Measurements from ENCODE around the gene NYAP1.
"Not testable (repeated sequence)": the region's sequence is repeated elsewhere in the genome, so short reads cannot be mapped to it uniquely, and the experiment has no call there.

NYAP1 gene

DNA sequence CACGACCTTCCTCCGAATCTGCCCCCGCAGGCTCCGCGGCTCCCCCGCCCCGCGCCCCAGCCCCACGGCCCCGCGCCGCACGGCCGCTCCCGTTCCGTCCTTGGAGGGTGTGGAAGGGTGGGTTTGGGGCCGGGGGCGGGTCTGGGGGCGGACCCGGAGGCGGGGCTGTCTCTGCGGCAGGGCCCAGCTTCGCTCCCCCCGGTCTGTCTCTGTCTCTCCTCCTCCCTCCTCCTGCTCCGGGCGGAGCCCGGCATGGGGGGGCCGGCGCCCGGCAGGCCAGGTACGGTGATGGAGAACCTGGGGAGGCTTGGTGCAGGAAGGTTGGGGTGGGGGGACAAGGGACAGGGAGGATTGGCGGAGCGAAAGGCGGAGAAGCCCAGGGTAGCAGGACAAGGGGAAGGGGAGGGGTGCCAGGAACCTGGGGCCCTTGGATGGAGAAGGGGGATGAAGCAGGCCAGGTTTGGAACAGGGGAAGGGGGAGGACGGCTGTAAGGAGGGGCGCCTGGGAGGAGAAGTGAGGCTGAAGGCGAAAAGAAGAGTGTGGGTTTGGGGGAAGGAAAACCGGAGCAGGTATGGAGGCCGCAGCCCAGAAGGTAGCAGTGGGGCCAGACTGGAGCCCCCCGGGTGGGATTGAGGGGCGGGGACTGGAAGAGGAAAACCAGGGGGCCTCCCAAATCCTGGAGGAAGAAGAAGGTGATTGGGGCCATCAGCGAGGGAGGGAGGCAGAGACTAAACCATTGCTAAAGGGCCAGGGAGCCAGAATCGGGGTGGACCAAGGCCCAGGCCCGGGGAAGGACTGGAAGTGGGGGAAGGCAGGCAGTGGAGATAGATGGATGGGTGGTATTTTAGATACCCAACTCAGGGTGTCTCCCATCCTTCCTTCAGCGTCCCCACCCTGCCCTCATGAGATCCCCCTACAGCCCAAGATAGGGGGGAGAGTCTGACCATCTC lies at the start of gene NYAP1:
Gene NYAP1 (plus strand): TSS at position 206 of the 951 bp plus-strand sequence. CDS start 1,385 bp downstream, outside the sequence.
- no peak for DNase-seq (ENCODE audit: low read depth)

DNA sequence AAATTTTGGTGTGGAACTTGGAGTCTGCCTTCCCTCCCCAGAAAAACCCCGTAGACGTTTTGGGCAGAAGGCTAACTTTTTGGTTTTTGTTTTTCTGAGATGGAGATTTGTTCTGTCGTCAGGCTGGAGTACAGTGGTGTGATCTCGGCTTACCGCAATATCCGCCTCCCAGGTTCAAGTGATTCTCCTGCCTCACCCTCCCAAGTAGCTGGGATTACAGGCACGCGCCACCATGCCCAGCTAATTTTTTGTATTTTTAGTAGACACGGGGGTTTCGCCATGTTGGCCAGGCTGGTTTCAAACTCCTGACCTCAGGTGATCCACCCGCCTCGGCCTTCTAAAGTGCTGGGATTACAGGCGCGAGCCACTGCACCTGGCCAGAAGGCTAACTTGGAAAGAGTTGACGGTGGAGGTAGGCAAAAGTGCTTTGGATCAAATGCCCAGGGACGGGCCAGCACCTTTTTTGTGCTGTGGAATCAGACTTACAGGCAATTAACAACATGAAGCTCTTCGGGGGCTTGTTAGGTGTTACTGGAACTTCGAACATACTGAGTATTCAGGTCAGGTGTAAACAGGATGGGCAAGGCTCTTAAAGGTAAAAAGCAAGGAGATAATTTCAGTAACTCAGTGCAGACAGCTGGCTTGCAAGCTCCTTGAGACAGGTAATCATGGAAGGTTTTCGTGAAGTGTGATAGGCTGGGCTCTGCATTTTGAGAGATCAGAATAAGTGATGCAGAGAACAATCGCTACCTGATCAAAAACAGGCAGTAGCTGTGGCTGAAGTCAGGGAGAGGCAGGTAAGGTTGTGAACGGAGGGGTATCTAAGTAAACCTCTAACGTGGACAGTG lies 49.2 kb upstream of the NYAP1 start:
- no peak for DNase-seq (ENCODE audit: low read depth)

DNA sequence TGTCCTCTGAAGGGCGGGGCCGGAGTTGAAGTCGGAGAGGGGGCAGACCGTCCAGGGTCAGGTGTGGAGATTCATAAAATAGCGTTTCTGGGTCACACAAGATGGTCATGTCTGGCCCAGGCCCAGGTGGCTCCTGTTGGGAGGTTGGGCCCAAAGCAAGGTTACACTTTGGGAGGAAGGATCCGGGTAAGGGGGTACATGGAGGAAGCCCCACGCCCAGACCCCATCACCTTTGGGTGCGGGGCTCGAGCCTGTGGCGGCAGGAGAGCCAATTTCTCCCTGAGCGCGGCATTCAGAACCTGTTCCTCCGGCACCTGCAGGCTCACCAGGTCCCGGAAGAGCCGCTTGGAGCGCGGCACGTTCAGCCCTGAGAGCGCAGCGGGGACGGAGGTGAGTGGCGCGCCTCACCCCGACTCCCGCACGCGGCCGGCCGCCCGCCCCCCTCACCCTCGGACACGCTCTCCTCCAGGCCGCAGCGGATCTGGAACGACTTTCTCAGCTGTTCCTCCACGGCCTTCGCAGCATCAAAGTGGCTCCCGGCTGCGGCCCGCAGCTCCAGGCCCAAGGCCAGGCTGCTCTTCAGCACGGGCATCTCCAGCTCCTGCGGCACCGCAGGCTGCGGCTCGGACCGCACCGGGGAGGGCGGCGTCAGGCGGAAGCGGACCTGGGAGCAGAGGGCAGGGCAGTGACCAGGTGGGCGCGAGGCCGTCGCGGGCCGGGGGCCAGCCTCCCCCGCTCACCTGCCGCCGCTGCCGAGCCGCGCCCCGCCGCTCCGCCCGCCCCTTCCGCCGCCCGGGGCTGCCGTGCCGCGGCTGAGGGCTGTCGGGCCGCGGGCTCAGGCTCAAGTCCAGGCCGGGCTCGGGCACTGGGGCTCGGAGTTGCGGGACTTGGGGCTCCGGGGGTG lies 48.1 kb upstream of the NYAP1 start:
- DNase-seq (ENCODE audit: low read depth), result no peak

DNA sequence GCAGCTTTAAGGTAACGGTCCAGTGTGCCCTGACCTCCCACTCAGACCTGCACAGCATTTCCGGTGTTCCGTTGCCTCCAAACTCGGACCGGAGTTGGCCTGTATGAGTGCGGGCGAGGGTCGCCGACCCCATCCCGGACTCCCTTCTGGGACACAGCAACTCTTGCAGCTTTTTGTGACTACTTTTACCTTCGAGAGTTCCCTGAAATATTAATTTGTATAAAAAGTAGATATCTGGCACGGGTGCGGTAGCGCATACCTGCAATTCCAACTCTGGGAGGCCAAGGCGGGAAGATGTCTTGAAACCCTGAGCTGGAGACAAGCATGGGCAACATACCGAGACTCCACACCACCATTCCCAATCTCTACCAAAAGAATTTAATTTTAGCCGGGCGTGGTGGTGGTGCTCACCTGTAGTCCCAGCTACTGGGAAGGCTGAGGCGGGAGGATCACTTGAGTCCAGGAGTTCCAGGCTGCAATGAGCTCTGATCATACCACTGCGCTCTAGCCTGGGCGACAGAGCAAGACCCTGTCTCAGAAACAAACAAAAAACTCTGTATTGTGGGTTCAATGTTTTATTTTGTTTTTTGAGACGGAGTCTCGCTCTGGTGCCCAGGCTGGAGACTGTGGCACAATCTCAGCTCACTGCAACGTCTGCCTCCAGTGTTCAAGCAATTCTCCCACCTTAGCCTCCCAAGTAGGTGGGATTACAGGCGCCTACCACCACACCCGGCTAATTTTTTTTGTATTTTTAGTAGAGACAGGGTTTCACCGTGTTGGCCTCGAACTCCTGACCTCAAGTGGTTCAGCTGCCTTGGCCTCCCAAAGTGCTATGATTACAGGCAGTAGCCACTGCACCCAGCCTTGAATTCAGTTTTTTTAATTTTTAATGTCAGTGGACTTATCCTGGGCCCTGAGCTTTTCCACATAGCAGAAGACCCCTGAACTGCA lies 46.3 kb upstream of the NYAP1 start:
- no peak for DNase-seq (ENCODE audit: low read depth)

DNA sequence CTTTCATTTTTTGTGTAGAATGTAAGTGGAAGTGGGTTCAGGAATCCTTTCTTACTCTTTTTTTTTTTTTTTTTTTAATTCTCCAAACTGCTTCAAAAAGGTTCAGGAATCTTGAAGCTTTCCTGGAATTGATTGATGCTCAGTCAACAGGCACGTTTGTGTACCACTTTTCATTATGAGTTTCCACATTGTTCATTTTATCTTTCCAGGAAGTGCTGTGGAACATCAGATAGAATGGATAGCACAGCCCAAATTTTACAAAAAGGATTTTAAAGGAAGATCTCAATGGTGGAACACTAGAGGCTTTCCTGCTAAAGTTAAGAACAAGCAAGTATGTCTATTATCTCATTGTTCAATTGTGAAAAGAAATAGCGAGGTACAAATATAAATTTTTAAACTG lies 45.6 kb upstream of the NYAP1 start:
- no peak for DNase-seq (ENCODE audit: low read depth)

DNA sequence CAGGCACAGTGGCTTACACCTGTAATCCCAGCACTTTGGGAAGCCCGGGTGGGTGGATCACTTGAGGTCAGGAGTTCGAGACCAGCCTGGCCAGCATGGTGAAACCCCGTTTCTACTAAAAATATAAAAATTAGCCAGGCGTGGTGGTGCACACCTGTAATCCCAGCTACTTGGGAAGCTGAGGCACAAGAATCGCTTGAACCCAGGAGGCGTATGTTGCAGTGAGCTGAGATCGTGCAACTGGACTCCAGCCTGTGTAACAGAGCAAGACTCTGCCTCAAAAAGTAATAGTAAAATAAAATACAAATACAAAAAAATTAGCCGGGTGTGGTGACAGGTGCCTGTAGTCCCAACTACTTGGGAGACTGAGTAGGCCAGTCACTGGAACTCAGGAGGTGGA lies 45.0 kb upstream of the NYAP1 start:
- not testable (repeated sequence) for DNase-seq (ENCODE audit: low read depth)

DNA sequence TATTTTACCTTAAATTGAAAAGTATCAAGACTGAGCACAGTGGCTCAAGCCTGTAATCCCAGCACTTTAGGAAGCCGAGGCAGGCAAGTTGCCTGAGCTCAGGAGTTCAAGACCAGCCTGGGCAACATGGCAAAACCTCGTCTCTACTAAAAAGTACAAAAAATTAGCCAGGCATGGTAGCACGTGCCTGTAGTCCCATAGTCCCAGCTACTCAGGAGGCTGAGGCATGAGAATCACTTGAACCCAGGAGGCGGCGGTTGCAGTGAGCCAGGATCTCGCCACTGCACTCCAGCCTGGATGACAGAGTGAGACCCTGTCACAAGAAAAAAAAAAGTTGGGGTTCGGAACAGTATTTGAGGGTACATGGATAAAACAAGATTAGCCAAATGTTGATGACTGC lies 44.5 kb upstream of the NYAP1 start:
- not testable (repeated sequence) for DNase-seq (ENCODE audit: low read depth)

DNA sequence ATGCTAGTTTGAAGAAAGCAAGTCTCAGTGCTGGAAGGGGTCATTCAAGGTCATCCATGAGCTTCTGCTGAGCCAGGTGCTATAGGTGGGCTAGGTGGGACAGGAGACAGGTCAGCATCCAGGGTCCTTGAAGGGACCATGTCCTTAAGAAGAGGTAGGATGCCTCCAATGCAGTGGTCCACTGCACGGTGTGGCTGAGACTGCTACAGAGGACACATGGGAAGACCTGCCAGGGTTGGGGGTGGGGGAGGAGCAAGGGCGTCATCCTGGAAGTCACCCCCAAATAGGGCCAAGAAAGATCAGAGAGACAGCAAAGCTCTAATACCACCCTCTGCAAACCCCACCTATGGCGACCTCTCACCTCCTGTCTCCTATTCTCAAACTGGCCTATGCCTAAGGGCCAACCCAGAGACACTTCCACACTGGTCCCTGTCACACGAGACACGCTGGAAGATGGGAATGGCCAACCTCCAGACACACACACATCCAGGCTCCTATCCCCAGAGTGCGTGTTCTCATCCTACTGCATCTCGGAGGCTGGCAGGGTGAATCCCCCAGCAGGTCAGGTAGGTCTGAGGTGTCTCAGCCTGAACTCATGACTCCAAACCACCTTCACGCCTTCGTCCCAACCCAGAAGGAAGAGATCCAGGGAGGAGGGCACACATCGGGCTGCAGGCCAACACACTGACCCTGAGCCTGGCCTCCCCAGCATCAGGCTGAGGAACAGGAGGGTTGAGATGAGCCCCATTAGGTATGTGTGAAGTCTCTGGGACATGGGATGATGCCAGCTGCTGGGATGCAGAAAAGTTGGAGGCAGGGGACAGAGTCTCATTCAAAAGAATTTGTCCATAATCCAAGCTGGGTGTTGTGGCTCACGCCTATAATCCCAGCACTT lies 41.8 kb upstream of the NYAP1 start:
- DNase-seq (ENCODE audit: low read depth), result no peak

DNA sequence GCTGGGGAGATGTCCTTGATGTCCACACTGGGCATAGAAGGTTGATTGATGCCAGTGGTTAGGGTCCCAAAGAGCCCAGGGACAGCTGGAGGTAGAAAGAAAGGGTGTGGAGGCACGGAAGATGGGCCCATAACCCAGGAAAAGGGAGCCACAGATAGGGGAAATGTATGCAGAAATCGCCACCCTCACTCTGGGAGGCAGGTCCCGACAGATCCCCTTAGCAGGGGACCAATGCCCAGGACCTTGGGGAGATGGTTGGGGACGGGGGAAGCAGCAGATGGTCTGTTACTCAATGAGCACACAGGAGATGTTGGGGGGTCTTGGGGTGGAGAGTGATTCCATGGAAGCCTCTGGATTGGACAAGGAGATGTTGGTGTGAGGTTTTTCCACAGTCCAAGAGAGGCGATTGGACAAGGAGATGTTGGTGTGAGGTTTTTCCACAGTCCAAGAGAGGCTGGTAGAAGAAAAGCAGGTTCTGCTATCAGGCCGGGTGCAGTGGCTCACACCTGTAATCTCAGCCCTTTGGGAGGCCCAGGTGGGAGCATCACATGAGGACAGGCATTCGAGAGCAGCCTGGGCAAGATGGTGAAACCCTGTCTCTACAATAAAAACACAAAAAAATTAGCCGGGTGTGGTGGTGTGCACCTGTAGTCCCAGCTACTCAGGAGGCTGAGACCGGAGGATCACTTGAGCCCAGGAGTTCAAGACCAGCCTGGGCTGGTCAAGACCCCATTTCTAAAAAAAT lies 40.5 kb upstream of the NYAP1 start:
- DNase-seq (ENCODE audit: low read depth), result no peak

DNA sequence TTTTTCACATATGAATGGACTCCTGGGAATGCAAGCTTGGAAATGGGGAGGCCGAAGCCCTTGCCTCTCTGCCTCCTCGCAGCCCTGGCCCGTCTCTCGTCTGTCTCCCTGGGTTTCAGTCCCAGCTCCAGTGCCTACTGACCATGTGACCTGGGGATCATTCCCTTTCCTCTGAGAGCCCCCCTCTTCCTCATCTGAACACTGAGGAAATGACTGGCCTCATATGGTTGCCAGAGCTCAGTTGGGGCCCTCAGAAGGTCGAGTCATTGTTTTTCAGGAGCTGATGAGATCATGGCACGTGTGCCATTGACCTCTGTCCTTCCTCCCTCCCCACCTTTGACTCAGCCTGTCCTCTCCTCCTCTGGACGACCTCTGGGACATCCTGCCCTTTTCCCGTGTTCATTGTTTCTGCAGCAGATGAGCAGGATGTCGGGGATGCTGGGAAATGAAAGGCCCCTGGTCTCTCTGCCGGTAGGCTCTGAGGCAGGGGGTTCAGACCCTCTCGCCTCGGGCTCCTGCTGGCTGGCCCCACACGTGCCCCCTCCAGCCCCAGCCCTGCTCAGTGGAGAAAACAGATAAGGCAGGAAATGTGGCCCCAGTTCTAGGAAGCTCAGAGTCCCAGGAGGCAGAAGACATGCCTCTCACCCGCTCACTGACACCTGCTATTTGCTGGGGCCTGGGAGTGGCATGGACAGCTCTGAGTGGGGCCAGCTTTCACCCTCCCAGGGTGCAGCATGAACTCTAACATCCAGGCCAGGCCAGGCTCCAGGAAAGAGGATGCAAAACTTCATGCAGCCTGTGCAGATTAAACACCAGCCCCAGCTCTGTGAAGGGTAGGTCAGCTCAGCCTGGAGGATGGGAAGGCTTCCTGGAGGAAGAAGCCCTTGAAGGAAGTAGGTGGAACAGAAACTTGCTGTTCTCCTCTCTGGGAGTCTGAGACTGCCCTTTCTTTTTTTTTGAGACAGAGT lies 39.1 kb upstream of the NYAP1 start:
- DNase-seq (ENCODE audit: low read depth), result peak; percentile 79

DNA sequence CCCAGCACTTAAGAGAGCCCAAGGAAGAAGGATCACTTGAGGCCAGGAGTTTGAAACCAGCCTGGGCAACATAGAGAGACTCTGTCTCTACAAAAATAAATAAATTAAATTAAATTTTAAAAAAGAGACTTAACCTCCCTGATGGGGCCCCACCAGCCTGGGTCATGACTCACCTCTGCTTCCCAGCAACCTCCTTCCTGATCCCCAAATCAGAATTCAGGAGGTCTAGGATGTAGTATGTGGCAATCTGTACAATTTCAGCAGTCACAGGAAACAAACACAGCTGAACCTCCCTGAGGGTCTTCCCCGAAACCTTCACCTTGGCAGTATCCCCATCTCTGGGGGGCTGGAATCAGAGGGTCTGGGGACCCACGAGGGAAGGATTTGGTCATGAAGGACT lies 37.7 kb upstream of the NYAP1 start:
- no peak for DNase-seq (ENCODE audit: low read depth)

DNA sequence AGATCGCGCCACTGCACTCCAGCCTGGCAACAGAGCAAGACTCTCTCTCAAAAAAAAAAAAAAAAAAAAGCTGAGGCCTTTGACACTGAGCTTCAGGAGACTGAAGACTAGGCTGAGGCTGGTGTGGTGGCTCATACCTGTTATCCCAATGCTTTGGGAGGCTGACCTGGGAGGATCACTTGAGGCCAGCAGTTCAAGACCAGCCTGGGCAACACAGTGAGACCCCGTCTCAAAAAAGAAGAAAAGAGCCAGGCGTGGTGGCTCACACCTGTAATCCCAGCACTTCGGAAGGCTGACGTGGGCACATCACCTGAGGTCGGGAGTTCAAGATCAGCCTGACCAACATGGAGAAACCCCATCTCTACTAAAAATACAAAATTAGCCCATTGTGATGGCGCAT lies 36.4 kb upstream of the NYAP1 start:
- not testable (repeated sequence) for DNase-seq (ENCODE audit: low read depth)

DNA sequence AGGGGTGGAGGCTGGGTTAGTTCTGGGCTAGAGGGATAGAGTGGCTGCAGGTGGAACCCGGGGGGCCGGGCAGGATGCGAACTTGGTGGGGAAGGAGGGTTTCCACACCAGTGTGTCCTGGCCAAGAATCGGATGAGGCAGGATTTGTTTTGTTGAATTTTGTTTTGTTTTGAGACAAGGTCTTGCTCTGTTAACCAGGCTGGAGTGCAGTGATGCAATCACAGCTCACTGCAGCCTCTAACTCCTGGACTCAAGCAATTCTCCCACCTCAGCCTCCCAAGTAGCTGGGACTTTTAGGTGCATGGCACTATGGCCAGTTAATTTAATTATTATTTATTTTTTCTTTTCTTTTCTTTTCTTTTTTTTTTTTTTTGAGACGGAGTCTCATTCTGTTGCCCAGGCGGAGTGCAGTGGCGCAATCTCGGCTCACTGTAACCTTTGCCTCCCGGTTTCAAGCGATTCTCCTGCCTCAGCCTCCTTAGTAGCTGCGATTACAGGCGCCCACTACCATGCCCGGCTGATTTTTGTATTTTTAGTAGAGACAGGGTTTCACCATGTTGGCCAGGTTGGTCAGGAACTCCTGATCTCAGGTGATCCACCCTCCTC lies 34.4 kb upstream of the NYAP1 start:
- no peak for DNase-seq (ENCODE audit: low read depth)

DNA sequence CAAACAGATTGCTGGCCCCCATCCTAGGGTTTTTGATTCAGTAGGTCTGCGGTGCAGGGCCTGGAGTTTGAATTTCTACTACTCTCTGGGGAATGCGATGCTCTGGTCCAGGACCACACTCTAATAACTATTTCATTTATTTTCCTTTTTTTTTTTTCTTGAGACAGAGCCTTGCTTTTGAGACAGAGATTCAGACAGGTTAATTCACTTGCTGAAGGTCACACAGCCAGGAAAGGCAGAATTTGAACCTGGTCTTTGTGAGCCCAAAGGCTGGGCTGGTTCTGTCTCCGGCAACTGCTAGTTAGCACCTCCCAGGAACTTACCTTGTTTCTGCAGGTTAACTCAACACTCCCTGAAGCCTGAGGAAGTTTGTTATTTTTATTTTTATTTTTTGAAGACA lies 31.2 kb upstream of the NYAP1 start:
- DNase-seq (ENCODE audit: low read depth), result no peak

DNA sequence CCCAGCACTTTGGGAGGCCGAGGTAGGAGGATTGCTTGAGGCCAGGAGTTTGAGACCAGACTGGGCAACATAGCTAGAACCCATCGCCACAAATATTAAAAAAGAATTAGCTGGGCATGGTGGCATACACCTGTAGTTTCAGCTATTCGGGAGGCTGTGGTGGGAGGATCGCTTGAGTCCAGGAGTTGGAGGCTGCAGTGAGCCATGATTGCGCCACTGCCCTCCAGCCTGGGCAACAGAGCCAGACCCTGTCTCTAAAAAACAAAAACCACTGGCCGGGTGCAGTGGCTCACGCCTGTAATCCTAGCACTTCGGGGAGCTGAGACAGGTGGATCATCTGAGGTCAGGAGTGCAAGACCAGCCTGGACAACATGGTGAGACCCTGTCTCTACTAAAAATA lies 29.9 kb upstream of the NYAP1 start:
- DNase-seq (ENCODE audit: low read depth), result not testable (repeated sequence)

DNA sequence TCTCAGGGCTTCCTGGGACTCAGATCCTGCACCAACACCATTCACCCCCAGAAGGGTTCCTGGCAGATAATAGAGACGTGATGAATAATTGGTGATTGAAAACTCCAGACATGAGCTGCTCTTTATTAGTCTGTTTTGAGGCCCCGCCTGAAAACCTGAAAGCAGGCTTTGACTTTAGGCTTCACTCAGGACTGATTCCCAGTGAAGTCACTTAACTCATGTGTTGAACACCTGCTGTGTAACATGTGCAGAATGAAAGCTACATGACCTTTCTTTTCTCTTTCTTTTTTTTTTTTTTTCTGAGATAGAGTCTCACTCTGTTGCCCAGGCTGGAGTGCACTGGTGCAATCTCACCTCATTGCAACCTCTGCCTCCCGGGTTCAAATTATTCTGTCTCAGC lies 28.5 kb upstream of the NYAP1 start:
- no peak for DNase-seq (ENCODE audit: low read depth)

DNA sequence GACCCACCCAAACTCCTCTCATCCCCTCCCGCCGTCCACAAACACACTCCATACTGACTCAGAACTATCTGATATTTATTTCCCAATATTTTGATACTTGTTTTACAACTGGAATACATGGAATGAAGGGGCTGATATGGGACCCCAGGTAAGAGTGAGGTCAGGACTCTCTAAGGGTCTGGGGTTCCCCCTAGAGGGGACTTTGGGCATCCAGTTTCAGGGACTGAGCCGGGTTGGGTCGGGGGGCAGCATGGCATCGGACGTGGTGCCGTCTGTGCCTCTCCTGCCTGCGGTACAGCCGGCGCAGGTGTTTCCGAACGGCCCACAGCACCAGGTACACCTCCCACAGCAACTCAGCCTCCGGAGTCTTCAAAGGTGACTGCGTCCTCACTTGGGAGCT lies 27.2 kb upstream of the NYAP1 start:
- DNase-seq (ENCODE audit: low read depth), result no peak
